HL-60/S4 treated with phorbol 12-myristate 13-acetate at 8.2 ng/mL for 4 days and 3 days (cell line): Measurements from ENCODE around the gene FUT6.
"Not testable (repeated sequence)": the region's sequence is repeated elsewhere in the genome, so short reads cannot be mapped to it uniquely, and the experiment has no call there.

Source experiments
- in situ Hi-C: fragments of 300-500 bp; cut with MboI; formaldehyde crosslinking; loops from 2 replicates; pipeline ENCODE4 v1.15.0; 2022; ENCODE audit warnings: low sequenced_read_pairs

Gene FUT6

GRCh38 chr19:5787409-5788182 lies 51.9 kb downstream of the FUT6 start:
- in situ Hi-C loops: no loop called here

GRCh38 chr19:5786593-5787408 lies 52.7 kb downstream of the FUT6 start:
- in situ Hi-C loops: no loop called here

- in situ Hi-C loops: no loop called here
Observed at GRCh38 chr19:5785423-5785822, 54.1 kb downstream of the FUT6 start.

GRCh38 chr19:5784581-5785147 lies 54.8 kb downstream of the FUT6 start, which contains the start of gene PRR22:
TSS of gene PRR22 (minus strand) at chr19:5784746. CDS start at chr19:5784660, 86 bp downstream.
- in situ Hi-C loops: no loop called here

GRCh38 chr19:5782945-5783919 lies 56.3 kb downstream of the FUT6 start:
- in situ Hi-C loops: no loop called here

- in situ Hi-C loops: no loop called here
Observed at GRCh38 chr19:5782322-5782721, 57.2 kb downstream of the FUT6 start.

- in situ Hi-C loops: not testable (repeated sequence)
Observed at GRCh38 chr19:5780916-5781315, 58.6 kb downstream of the FUT6 start.
